Retinal pigment epithelial cell (primary cell): ENCODE measurements around the gene JAZF1.

Experiments used
- DNase-seq: peaks from one replicate; pipeline ENCODE4 v3.0.0-alpha.2; 2010; ENCODE audit warnings: low read depth
- H3K4me3 ChIP-seq: 2 replicates; pipeline ENCODE4 v1.5.1; 2011; ENCODE audit warnings: mild to moderate bottlenecking, low read length, control low read depth, moderate library complexity
- CTCF ChIP-seq: conservative IDR thresholded peaks from 2 replicates; pipeline ENCODE4 v1.5.1; 2011; ENCODE audit warnings: low read depth, low read length, control low read depth, inconsistent platforms

JAZF1 gene

DNA sequence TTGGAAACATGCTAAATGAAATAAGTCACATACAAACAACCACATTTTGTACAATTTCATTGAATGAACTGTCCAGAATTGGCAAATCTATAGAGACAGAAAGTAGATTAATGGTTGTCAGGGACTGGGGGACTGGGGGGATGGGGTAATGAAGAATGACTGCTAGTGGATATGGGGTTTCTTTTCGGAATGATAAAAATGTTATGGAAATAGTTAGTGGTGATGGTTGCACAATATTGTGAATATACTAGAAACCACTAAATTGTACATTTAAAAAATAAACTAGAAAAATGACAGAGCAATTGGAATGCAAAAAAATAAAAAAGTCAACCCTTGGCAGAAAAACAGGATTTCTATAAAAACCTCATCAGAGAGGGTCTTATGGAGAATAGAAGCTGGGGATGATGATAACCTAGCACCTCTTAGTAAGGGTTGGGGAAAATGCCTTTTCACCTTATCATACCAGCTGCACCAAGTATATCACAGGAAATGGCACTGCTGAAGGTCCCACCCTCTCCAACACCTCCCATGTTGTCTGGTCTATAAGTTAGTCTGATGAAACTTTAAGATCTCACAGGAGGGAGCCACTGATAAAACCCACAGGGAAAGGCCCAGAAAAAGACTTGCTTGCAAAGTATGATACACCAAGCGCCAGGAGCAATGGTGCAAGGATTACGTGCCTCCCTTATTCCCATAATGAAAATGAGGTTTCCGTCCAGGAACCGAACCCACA, 23.1 kb upstream of the JAZF1 start:
- no peak for TF ChIP-seq CTCF
- H3K4me3 ChIP-seq: no peak overlapping the region
- no peak for DNase-seq

DNA sequence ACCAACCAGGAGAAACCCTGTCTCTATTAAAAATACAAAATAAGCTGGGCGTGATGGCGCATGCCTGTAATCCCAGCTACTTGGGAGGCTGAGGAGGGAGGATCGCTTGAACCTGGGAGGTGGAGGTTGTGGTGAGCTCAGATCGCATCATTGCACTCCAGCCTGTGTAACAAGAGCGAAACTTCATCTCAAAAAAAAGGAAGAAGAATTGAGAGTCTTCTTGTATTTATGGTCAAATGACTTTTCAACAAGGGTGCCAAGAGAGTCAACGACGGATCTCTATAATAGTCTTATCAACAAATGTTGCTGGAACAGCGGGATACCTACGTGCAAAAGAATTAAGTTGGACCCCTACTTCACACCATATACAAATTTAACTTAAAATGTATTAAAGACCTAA, 21.6 kb upstream of the JAZF1 start:
- DNase-seq: no peak
- no peak overlapping the region for H3K4me3 ChIP-seq
- TF ChIP-seq CTCF: no peak

GRCh38 chr7:28201131-28201530, 20.5 kb upstream of the JAZF1 start:
- no peak for DNase-seq
- TF ChIP-seq CTCF: no peak
- no peak overlapping the region for H3K4me3 ChIP-seq

- H3K4me3 ChIP-seq: no peak overlapping the region
- no peak for DNase-seq
- TF ChIP-seq CTCF: no peak
These were observed 20.0 kb upstream of the JAZF1 start for GRCh38 chr7:28200598-28200997.

GRCh38 chr7:28199021-28199510, 18.5 kb upstream of the JAZF1 start:
- no peak for TF ChIP-seq CTCF
- DNase-seq: no peak

DNA sequence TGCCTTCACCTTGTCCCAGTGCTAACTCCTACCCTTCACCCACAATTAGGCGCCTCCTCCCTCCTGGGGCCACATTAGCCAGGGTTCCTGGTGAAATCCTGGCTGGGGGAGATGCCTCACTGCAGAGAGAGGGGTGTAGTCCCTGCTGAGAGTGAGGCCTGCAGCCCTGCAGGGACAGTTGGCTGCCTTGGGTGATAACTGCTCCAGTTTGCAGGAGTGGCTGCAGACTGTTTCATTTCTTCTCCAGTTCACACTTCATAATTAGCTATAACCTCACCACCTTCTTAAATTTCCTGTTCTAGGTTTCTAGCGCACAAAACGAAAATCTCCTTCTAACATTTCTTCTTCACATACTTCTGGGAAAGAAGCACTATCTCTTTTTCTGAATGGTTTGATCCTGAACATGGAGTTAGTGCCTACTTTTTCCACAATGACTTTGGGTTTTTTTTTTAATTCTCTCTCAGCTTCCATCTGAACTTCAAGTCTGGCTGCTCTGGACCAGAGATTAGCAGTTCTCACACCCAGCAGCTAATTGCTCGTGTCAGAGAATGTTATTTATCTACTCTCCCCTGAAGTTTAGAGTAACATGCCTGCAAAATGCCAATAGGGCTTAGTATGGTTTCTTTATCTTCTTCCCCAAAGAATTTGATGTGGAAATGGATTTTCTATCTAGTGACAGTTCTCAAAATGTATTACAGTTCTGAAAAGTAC, 15.5 kb upstream of the JAZF1 start:
- no peak overlapping the region for H3K4me3 ChIP-seq
- no peak for DNase-seq
- no peak for TF ChIP-seq CTCF

More at GRCh38 chr7:28199021-28199510, 18.5 kb upstream of the JAZF1 start:
- H3K4me3 ChIP-seq: no peak overlapping the region
